Measurements from ENCODE around the gene MCAM. TPM values are rescaled to one million over a fixed set of nuclear protein-coding genes. Genes with fewer than 3 reads are reported as not detected.

MCAM gene
- total RNA-seq, 1 donor from 2014 or later, result 67.1 TPM

- Histone ChIP-seq H3K27ac (peak overlapping the region; percentile 90), H3K4me3 (peak overlapping the region; percentile 6), H3K4me1 (peaks cover 84% of the 10 kb centered on the region), H3K9me3 (no peaks in the 10 kb centered on the region), H3K27me3 (ENCODE audit: low read depth) (peaks cover 50% of the 10 kb centered on the region), H3K36me3 (peaks cover 6% of the 10 kb centered on the region)
- no peak for TF ChIP-seq CTCF (IDR thresholded peaks at IDR 0.05)
- intact Hi-C loops (cut with DNase I), result no loop called here
- no peak for DNase-seq
- ATAC-seq, result peak; percentile 2 to 15
These were observed 1.6 kb upstream of the MCAM start for GRCh38 chr11:119318240-119319135.

DNA sequence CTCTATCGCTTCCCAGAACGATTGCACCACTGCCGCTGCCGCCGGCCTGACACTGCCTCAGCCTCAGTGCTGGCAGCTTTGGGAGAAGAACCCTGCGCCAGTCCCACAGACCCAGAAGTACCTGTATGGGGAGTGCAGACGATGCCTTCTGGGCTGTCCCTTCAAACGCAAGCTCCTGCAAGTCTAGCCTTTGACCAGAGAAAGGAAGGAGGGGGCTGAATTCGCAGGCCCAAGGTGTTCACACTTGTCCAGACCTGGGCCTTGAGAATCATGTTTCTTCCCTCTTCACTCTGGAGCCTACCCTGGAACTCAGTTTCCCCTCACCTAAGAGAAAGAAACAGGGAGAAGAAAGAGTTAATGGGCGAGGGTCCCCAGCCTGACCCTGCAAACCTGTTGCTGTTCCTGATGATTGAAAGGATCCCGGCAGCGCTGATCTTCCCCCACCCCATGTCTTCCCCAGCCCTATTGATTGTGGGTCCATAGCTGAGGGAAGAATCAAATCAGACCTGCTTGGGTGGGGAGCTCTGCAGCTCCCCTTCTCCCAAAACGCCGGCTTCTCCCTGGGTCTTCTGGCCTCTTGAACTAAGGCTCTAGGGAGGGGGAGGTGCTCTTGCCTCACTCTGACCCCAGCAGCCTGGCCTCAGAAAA, 786 bp upstream of the MCAM start:
- H3K27me3 ChIP-seq (ENCODE audit: low read depth), result peaks cover 50% of the 10 kb centered on the region
- peak overlapping the region; percentile 51 for H3K4me3 ChIP-seq
- intact Hi-C loops (cut with DNase I), result no loop called here
- H3K27ac ChIP-seq, result peak overlapping the region; percentile 90
- H3K9me3 ChIP-seq, result no peaks in the 10 kb centered on the region
- H3K36me3 ChIP-seq, result peaks cover 10% of the 10 kb centered on the region
- peaks cover 77% of the 10 kb centered on the region for H3K4me1 ChIP-seq
- DNase-seq (no peak), ATAC-seq (no peak)
- TF ChIP-seq CTCF (IDR thresholded peaks at IDR 0.05), result no peak

DNA sequence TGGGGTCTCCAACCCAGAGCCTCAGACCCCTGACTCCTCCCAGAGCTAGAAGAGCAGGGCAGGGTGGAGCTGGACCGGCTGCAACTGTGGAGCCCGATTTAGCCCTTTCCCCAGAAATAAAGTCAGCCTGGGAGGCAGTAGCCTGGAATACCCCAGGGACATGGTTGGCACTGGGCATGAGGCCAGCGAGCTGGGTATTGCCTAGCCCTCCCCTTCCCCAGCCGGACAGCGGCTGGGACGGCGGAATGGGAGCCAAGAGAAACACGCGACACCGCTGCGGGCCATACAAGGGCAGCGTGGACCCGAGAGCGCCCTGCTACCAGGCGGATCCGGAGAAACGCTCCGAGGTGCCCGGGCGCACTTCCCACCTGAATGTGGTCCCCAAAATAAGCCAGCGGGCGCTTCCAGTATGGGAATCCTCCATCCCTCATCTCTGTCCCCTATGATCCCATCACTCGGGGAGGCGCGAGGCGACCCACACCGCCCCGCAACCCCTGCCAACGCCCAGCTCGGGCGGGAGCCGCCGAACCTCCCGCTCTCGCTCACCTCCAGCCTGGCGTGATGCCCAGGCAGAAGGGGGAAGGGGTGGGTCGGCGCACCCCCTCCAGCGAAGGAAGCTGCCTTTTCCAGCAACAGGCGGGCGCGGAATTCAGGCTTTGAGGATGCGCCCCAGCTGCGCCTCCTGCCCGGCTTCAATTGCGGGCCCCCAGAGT, 758 bp downstream of the MCAM start:
- DNase-seq (no peak), ATAC-seq (peak in 1 of 2 donors; percentile 3)
- Histone ChIP-seq H3K9me3 (no peaks in the 10 kb centered on the region), H3K4me1 (peaks cover 61% of the 10 kb centered on the region), H3K36me3 (peaks cover 10% of the 10 kb centered on the region), H3K27me3 (ENCODE audit: low read depth) (peaks cover 50% of the 10 kb centered on the region), H3K4me3 (peak overlapping the region; percentile 51), H3K27ac (peak overlapping the region; percentile 90)
- no peak for TF ChIP-seq CTCF (IDR thresholded peaks at IDR 0.05)
- intact Hi-C loops (cut with DNase I), result no loop called here

DNA sequence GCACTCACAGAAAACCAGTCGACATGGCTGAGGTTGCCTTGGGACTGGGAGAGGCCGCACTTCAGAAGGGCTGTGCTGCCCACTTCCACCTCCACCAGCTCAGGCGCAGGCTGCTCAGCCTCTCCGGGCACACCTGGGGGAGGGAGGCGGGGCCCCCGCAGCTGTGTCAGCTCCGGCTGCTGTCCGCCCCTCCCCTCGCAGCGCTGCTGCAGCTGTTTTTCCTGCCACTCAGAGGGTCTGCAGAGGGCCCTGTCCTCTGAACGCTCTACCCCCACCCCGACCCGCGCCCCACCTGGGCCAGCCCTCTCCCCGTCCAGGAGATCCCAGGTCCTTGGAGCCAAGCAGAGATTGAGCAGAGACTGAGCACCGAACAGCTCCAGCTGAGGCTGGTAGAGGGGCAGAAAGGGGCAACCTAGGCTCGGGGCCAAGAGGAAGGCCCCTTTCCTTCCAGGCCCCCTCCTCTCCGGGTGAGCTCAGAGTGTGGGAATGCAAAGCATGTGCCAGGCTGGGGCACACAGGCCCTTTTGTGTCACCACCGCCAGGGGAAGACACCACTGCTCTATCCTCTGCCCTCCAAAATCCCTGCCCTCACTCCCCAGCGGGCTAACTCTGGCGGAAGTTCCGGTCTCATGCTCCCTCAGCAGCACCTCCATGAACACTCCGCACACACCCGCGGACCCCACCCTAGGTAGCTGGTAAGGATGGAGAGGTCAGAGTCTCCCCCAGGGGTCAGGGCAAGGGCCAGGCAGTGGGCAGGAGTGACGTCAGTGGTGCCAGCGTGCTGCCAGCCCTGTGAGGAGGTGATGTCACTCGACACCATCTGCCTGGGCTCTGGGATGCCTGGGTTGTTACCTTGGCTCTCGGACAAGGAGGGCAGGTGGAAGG, 1.6 kb downstream of the MCAM start:
- Histone ChIP-seq H3K4me1 (peaks cover 53% of the 10 kb centered on the region), H3K4me3 (peak overlapping the region; percentile 51), H3K9me3 (no peaks in the 10 kb centered on the region), H3K27me3 (ENCODE audit: low read depth) (peaks cover 46% of the 10 kb centered on the region), H3K36me3 (peaks cover 18% of the 10 kb centered on the region), H3K27ac (peak overlapping the region; percentile 90)
- DNase-seq (no peak), ATAC-seq (peak; percentile 26 to 41)
- no peak for TF ChIP-seq CTCF (IDR thresholded peaks at IDR 0.05)
- intact Hi-C loops (cut with DNase I), result no loop called here

Measured in lower lobe of right lung (tissue), 2 donors.